ENCODE results near the gene CD300LD. TPM values are rescaled to one million over a fixed set of nuclear protein-coding genes. Genes with fewer than 3 reads are reported as not detected.
"Not testable (repeated sequence)": the region's sequence is repeated elsewhere in the genome, so short reads cannot be mapped to it uniquely, and the experiment has no call there.

The CD300LD gene
- total RNA-seq, 1 experiment from 2014 or later, result not detected

DNA sequence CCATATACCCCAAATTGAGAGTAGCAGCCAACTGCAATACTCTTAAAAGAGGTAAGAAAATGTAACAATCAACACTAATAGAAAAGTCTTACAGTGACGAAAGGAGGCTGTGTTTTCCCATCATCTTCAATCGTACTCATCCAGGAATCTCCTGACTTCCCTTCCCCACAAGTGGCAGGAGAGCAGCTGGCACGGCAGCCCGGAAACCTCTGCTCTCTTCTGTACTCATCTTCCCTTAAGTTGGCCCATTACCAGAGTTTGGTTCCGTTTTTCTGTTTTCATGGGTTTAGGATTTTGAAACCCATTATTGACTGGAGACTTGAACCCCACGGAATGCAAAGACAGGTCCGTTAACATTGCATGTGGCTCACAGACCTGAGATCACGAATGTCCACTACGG lies 13.1 kb downstream of the CD300LD start:
- no peaks in the 10 kb centered on the region for H3K36me3 ChIP-seq (ENCODE audit: control insufficient read depth, insufficient read depth, low read length)
- ATAC-seq (no peak), DNase-seq (ENCODE audit: low read depth, low spot score) (no peak)
- CTCF ChIA-PET, result no interaction called here
- H3K4me1 ChIP-seq (ENCODE audit: control insufficient read depth, insufficient read depth, low read length), result no peaks in the 10 kb centered on the region
- BruUV-seq (replicated peaks), result no TSS peak
- intact Hi-C loops (cut with micrococcal nuclease; ENCODE audit: unreplicated experiment), result no loop called here
- TF ChIP-seq TCF7L2 (IDR thresholded peaks at IDR 0.05; ENCODE audit: low read depth, low read length) (no peak), SIN3A (IDR thresholded peaks at IDR 0.05; ENCODE audit: borderline replicate concordance, insufficient read depth, low read depth, low read length) (no peak), POLR2AphosphoS5 (IDR thresholded peaks at IDR 0.05; ENCODE audit: low read depth, low read length) (no peak)
- TF ChIP-seq, protein P1, sequence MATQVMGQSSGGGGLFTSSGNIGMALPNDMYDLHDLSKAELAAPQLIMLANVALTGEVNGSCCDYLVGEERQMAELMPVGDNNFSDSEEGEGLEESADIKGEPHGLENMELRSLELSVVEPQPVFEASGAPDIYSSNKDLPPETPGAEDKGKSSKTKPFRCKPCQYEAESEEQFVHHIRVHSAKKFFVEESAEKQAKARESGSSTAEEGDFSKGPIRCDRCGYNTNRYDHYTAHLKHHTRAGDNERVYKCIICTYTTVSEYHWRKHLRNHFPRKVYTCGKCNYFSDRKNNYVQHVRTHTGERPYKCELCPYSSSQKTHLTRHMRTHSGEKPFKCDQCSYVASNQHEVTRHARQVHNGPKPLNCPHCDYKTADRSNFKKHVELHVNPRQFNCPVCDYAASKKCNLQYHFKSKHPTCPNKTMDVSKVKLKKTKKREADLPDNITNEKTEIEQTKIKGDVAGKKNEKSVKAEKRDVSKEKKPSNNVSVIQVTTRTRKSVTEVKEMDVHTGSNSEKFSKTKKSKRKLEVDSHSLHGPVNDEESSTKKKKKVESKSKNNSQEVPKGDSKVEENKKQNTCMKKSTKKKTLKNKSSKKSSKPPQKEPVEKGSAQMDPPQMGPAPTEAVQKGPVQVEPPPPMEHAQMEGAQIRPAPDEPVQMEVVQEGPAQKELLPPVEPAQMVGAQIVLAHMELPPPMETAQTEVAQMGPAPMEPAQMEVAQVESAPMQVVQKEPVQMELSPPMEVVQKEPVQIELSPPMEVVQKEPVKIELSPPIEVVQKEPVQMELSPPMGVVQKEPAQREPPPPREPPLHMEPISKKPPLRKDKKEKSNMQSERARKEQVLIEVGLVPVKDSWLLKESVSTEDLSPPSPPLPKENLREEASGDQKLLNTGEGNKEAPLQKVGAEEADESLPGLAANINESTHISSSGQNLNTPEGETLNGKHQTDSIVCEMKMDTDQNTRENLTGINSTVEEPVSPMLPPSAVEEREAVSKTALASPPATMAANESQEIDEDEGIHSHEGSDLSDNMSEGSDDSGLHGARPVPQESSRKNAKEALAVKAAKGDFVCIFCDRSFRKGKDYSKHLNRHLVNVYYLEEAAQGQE (IDR thresholded peaks at IDR 0.05; ENCODE audit: insufficient read depth in 1 of 2, low read depth in 2 of 2, low read length in 1 of 2), result no peak
- TF ChIP-seq, protein P2, sequence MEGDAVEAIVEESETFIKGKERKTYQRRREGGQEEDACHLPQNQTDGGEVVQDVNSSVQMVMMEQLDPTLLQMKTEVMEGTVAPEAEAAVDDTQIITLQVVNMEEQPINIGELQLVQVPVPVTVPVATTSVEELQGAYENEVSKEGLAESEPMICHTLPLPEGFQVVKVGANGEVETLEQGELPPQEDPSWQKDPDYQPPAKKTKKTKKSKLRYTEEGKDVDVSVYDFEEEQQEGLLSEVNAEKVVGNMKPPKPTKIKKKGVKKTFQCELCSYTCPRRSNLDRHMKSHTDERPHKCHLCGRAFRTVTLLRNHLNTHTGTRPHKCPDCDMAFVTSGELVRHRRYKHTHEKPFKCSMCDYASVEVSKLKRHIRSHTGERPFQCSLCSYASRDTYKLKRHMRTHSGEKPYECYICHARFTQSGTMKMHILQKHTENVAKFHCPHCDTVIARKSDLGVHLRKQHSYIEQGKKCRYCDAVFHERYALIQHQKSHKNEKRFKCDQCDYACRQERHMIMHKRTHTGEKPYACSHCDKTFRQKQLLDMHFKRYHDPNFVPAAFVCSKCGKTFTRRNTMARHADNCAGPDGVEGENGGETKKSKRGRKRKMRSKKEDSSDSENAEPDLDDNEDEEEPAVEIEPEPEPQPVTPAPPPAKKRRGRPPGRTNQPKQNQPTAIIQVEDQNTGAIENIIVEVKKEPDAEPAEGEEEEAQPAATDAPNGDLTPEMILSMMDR (IDR thresholded peaks at IDR 0.05), result no peak
- in situ Hi-C loops (cut with HindIII; ENCODE audit: low pct_unique_long_range_greater_than_20kb, low sequenced_read_pairs), result no loop called here
- peaks cover 9% of the 10 kb centered on the region; the same call in 1 of the 2 replicates for H3K27me3 ChIP-seq (ENCODE audit: control insufficient read depth, insufficient read depth, low read length)
- H3K4me3 ChIP-seq (ENCODE audit: low read depth in 2 of 2, low read length in 2 of 2), result no peak overlapping the region
- POLR2A ChIA-PET, result no interaction called here
- no peak overlapping the region for H3K27ac ChIP-seq (ENCODE audit: low read length)
- no peaks in the 10 kb centered on the region for H3K9me3 ChIP-seq (ENCODE audit: control insufficient read depth, insufficient read depth, low read depth, low read length)

DNA sequence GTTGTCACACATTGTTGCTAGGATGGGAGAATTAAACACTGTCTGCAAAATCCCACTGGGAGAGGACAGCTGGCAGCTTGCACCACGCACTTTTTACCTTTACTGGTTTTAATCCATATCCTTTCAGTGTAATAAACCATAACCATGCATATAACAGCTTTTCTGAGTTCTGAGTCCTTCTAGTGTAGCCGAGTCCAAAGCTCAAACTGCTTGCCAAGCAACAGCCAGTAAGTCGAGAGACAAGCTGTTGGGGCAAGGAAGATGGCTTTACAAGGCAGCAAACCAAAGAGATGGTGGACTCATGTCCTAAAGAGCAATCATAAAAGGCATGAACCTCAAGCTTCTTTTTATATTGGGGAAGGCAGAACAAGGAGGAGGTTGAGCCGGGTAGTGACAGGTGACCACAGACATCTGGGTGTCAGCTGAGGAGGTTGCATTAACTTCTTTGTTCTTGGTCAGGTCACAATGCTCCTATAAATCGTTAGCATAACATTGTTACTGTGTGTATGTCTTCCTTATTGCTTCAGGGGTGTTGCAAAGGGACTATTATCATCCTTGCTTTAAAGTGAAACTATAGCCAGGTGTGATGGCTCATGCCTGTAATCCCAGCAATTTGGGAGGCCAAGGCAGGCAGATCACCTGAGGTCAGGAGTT lies 17.5 kb downstream of the CD300LD start:
- no TSS peak for BruUV-seq (replicated peaks)
- DNase-seq (ENCODE audit: low read depth, low spot score) (no peak), ATAC-seq (no peak)
- peaks cover 5% of the 10 kb centered on the region; the same call in 1 of the 2 replicates for H3K4me1 ChIP-seq (ENCODE audit: control insufficient read depth, insufficient read depth, low read length)
- peaks cover 9% of the 10 kb centered on the region; the same call in 1 of the 2 replicates for H3K27me3 ChIP-seq (ENCODE audit: control insufficient read depth, insufficient read depth, low read length)
- ChIA-PET CTCF (no interaction called here), POLR2A (no interaction called here)
- H3K27ac ChIP-seq (ENCODE audit: low read length), result no peak overlapping the region
- H3K36me3 ChIP-seq (ENCODE audit: control insufficient read depth, insufficient read depth, low read length), result no peaks in the 10 kb centered on the region
- H3K9me3 ChIP-seq (ENCODE audit: control insufficient read depth, insufficient read depth, low read depth, low read length), result no peaks in the 10 kb centered on the region
- TF ChIP-seq, protein P1 (IDR thresholded peaks at IDR 0.05; ENCODE audit: insufficient read depth in 1 of 2, low read depth in 2 of 2, low read length in 1 of 2), result no peak
- TF ChIP-seq TCF7L2 (IDR thresholded peaks at IDR 0.05; ENCODE audit: low read depth, low read length), result no peak
- TF ChIP-seq, protein P2 (IDR thresholded peaks at IDR 0.05), result no peak
- TF ChIP-seq POLR2AphosphoS5 (IDR thresholded peaks at IDR 0.05; ENCODE audit: low read depth, low read length), result no peak
- no peak for TF ChIP-seq SIN3A (IDR thresholded peaks at IDR 0.05; ENCODE audit: borderline replicate concordance, insufficient read depth, low read depth, low read length)
- in situ Hi-C loops (cut with HindIII; ENCODE audit: low pct_unique_long_range_greater_than_20kb, low sequenced_read_pairs) (no loop called here), intact Hi-C loops (cut with micrococcal nuclease; ENCODE audit: unreplicated experiment) (no loop called here)
- H3K4me3 ChIP-seq (ENCODE audit: low read depth in 2 of 2, low read length in 2 of 2), result no peak overlapping the region

DNA sequence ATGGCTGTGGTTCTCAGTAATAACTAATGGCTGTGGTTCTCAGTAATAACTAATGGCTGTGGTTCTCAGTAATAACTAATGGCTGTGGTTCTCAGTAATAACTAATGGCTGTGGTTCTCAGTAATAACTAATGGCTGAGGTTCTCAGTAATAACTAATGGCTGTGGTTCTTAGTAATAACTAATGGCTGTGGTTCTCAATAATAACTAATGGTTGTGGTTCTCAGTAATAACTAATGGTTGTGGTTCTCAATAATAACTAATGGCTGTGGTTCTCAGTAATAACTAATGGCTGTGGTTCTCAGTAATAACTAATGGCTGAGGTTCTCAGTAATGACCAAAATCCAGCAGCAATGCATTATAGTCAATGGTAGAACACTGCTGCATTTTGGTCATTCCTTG lies 18.4 kb downstream of the CD300LD start:
- BruUV-seq (replicated peaks); CTCF ChIA-PET; H3K27me3 ChIP-seq (ENCODE audit: control insufficient read depth, insufficient read depth, low read length); in situ Hi-C loops (cut with HindIII; ENCODE audit: low pct_unique_long_range_greater_than_20kb, low sequenced_read_pairs); H3K9me3 ChIP-seq (ENCODE audit: control insufficient read depth, insufficient read depth, low read depth, low read length); ATAC-seq; POLR2A ChIA-PET; H3K27ac ChIP-seq (ENCODE audit: low read length); DNase-seq (ENCODE audit: low read depth, low spot score); intact Hi-C loops (cut with micrococcal nuclease; ENCODE audit: unreplicated experiment); H3K4me3 ChIP-seq (ENCODE audit: low read depth in 2 of 2, low read length in 2 of 2); H3K36me3 ChIP-seq (ENCODE audit: control insufficient read depth, insufficient read depth, low read length): not testable (repeated sequence)
- H3K4me1 ChIP-seq (ENCODE audit: control insufficient read depth, insufficient read depth, low read length), result peaks cover 11% of the 10 kb centered on the region; the same call in 1 of the 2 replicates

Measured in Panc1 (cell line).